ENCODE data around the gene FLNC.

DNA sequence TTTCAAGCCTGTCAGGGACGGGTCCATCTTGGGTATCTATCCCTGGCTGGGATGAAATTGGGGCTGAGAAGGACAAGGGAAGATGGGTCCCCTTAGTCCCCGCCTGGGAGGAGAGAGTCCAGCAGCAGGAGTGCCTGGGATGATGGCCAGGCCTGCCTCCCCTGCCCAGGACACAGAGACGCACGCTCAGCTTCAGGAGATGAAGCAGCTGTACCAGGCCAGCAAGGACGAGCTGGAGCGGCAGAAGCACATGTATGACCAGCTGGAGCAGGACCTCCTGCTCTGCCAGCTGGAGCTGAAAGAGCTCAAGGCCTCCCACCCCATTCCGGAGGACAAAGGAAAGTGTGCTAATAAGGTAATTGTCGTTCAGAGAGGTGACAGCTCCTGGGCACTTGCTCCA is 23.0 kb upstream of the FLNC start:
- TF ChIP-seq SP1 (IDR thresholded peaks at IDR 0.05) (no peak), HDGF (IDR thresholded peaks at IDR 0.05; ENCODE audit: borderline replicate concordance) (no peak), FOXK2 (IDR thresholded peaks at IDR 0.05) (no peak), ELF4 (IDR thresholded peaks at IDR 0.05) (no peak), ARNT (IDR thresholded peaks at IDR 0.05) (no peak), FOXA1 (IDR thresholded peaks at IDR 0.05) (no peak), FOXM1 (IDR thresholded peaks at IDR 0.05; ENCODE audit: borderline replicate concordance) (no peak), TARDBP (IDR thresholded peaks at IDR 0.05) (no peak), ZNF384 (IDR thresholded peaks at IDR 0.05) (no peak), BHLHE40 (IDR thresholded peaks at IDR 0.05; ENCODE audit: borderline replicate concordance) (no peak), LEF1 (IDR thresholded peaks at IDR 0.05; ENCODE audit: borderline replicate concordance) (no peak), SUZ12 (IDR thresholded peaks at IDR 0.05) (no peak), L3MBTL2 (conservative IDR thresholded peaks at IDR 0.05) (no peak)
- TF ChIP-seq, protein P1, sequence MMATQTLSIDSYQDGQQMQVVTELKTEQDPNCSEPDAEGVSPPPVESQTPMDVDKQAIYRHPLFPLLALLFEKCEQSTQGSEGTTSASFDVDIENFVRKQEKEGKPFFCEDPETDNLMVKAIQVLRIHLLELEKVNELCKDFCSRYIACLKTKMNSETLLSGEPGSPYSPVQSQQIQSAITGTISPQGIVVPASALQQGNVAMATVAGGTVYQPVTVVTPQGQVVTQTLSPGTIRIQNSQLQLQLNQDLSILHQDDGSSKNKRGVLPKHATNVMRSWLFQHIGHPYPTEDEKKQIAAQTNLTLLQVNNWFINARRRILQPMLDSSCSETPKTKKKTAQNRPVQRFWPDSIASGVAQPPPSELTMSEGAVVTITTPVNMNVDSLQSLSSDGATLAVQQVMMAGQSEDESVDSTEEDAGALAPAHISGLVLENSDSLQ (IDR thresholded peaks at IDR 0.05): no peak
